Measurements from ENCODE around the gene ZNF282.
"Not testable (repeated sequence)": the region's sequence is repeated elsewhere in the genome, so short reads cannot be mapped to it uniquely, and the experiment has no call there.

DNA sequence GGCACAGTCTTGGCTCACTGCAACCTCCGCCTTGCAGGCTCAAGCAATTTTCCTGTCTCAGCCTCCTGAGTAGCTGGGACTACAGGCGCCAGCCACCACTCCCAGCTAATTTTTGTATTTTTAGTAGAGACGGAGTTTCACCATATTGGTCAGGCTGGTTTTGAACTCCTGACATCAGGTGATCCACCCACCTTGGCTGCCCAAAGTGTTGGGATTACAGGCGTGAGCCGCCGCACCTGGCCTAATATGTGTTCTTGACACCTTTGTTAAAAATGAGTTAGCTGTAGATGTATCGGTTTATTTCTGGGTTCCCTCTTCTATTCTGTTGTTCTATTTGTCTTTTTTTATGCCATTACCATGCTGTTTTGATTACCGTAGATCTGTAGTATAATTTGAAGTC, 79.1 kb downstream of the ZNF282 start:
- not testable (repeated sequence) for TF ChIP-seq EZH2 (IDR thresholded peaks at IDR 0.05; ENCODE audit: borderline replicate concordance, insufficient read depth, low read length, poor library complexity, severe bottlenecking); SMC3 (conservative IDR thresholded peaks at IDR 0.05; ENCODE audit: poor library complexity)
- TF ChIP-seq, protein P1, sequence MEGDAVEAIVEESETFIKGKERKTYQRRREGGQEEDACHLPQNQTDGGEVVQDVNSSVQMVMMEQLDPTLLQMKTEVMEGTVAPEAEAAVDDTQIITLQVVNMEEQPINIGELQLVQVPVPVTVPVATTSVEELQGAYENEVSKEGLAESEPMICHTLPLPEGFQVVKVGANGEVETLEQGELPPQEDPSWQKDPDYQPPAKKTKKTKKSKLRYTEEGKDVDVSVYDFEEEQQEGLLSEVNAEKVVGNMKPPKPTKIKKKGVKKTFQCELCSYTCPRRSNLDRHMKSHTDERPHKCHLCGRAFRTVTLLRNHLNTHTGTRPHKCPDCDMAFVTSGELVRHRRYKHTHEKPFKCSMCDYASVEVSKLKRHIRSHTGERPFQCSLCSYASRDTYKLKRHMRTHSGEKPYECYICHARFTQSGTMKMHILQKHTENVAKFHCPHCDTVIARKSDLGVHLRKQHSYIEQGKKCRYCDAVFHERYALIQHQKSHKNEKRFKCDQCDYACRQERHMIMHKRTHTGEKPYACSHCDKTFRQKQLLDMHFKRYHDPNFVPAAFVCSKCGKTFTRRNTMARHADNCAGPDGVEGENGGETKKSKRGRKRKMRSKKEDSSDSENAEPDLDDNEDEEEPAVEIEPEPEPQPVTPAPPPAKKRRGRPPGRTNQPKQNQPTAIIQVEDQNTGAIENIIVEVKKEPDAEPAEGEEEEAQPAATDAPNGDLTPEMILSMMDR (IDR thresholded peaks at IDR 0.05; ENCODE audit: poor library complexity, severe bottlenecking), result not testable (repeated sequence)
- TF ChIP-seq, protein P2, sequence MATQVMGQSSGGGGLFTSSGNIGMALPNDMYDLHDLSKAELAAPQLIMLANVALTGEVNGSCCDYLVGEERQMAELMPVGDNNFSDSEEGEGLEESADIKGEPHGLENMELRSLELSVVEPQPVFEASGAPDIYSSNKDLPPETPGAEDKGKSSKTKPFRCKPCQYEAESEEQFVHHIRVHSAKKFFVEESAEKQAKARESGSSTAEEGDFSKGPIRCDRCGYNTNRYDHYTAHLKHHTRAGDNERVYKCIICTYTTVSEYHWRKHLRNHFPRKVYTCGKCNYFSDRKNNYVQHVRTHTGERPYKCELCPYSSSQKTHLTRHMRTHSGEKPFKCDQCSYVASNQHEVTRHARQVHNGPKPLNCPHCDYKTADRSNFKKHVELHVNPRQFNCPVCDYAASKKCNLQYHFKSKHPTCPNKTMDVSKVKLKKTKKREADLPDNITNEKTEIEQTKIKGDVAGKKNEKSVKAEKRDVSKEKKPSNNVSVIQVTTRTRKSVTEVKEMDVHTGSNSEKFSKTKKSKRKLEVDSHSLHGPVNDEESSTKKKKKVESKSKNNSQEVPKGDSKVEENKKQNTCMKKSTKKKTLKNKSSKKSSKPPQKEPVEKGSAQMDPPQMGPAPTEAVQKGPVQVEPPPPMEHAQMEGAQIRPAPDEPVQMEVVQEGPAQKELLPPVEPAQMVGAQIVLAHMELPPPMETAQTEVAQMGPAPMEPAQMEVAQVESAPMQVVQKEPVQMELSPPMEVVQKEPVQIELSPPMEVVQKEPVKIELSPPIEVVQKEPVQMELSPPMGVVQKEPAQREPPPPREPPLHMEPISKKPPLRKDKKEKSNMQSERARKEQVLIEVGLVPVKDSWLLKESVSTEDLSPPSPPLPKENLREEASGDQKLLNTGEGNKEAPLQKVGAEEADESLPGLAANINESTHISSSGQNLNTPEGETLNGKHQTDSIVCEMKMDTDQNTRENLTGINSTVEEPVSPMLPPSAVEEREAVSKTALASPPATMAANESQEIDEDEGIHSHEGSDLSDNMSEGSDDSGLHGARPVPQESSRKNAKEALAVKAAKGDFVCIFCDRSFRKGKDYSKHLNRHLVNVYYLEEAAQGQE (IDR thresholded peaks at IDR 0.05; ENCODE audit: borderline replicate concordance), result not testable (repeated sequence)
